ENCODE measurements around the gene CAPN15.
"Not testable (repeated sequence)": the region's sequence is repeated elsewhere in the genome, so short reads cannot be mapped to it uniquely, and the experiment has no call there.

Gene CAPN15

DNA sequence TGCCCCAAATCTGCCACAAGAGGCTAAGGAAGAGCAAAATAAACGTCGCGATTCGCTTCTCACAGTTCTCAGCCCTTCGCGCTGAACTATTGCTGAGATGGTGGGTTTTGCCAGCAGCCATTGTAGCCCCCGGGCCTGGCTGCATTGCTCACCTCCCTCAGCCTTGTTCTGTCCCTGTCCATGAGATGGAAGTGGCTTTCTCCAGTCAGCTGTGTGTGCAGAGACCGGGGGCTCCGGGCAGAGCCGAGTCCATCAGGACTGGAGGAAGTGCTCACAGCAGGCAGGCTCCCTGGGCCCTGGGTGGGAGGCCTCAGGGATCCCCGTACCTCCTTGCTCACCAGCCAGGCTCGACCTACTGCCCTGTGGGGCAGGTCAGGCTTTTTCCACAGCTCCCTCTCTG lies 27.6 kb upstream of the CAPN15 start:
- no peak for TF ChIP-seq POLR2A (IDR thresholded peaks at IDR 0.05; ENCODE audit: low read depth, low read length)
- FAIRE-seq: no peak
- no peak for DNase-seq (ENCODE audit: insufficient read length, low spot score)

DNA sequence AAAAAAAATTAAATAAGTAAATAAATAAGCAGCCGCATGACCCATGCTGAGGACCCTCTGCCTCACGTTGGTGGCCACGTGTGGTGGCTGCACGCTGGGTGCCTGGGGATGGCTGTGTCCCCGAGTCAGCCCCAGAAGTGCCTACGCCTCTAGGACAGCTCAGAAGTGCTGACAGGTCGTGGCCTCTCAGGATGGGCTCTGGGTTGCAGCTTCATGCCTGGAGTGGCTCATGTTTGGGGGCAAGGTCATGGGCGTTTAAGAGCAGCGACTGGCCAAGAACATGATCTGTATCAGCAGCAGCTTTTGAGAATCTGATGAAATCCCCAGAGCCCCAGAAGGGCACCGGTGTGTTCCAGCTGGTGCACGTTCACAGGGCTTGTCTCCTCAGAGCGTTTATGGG lies 26.8 kb upstream of the CAPN15 start:
- FAIRE-seq (no peak), DNase-seq (ENCODE audit: insufficient read length, low spot score) (no peak)
- no peak for TF ChIP-seq POLR2A (IDR thresholded peaks at IDR 0.05; ENCODE audit: low read depth, low read length)

DNA sequence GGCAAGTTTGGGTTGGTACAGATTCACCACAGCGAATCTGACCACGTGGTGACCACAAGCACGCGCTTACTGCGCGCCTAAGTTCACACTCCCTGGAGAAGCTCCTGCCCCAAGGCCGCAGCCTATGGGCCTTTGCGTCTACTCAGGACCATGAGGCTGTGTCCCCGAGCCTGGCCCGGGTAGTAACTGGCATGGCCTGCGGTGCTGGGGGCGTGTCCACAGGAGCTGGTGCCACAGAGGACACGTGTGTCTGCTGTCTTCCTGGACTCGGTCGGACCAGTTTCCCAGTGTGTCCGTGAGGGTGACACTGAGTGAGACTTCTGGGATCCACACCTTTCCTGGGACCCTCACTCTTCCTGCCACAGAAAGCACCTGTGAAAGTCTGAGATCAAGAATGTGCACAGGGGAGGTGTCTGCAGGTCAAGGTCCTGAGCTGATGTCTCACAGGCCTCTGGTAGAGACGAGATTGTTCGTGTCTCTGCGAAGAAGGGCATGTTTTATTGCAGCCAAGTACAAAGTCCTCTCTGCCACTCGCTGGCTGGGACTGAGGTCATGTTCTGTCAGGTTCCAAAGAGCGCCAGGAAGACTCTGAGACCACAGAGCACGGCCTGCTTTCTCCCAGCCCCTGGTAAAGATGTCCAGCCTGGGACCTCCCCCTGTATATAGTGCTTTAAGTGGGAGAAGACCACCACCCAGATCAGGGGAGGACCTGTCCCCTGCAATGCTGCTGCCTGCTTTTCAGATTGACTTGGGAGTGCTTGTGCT lies 25.2 kb upstream of the CAPN15 start:
- no peak for FAIRE-seq
- TF ChIP-seq POLR2A (IDR thresholded peaks at IDR 0.05; ENCODE audit: low read depth, low read length): no peak
- DNase-seq (ENCODE audit: insufficient read length, low spot score): no peak

DNA sequence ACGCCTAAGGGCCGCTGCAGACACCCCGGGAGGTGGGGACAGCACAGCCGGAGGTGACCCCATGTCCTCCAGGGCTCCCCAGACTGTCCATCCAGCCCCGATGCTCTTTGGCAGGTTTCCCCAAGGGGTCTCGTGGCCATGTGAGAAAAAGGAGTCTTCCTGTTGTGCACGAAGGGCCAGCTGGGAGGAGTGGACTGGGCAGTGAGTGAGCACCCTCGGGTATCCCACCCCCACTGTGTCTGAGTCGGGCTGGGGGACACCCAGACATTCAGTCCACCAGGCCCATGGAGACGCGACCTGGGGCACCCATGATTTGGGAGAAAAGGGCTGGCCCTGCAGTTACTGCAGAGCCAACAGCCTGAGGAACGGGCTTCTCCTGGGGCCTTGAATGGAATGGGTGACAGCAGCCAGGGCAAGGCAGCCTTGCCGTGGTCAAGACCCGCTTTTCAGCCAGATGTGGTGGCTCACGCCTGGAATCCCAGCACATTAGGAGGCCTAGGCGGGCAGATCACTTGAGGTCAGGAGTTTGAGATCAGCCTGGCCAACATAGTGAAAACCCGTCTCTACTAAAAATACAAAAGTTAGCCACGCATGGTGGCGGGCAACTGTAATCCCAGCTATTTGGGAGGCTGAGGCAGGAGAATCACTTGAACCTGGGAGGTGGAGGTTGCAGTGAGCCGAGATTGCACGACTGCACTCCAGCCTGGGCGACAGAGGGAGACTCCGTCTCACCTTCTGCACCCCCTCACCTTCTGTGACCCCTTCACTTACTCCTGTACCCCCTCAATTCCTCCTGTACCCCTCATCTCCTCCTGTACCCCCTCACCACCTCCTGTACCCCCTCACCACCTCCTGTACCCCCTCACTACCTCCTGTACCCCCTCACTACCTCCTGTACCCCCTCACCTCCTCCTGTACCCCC lies 24.1 kb upstream of the CAPN15 start:
- no peak for DNase-seq (ENCODE audit: insufficient read length, low spot score)
- TF ChIP-seq POLR2A (IDR thresholded peaks at IDR 0.05; ENCODE audit: low read depth, low read length): no peak
- no peak for FAIRE-seq

DNA sequence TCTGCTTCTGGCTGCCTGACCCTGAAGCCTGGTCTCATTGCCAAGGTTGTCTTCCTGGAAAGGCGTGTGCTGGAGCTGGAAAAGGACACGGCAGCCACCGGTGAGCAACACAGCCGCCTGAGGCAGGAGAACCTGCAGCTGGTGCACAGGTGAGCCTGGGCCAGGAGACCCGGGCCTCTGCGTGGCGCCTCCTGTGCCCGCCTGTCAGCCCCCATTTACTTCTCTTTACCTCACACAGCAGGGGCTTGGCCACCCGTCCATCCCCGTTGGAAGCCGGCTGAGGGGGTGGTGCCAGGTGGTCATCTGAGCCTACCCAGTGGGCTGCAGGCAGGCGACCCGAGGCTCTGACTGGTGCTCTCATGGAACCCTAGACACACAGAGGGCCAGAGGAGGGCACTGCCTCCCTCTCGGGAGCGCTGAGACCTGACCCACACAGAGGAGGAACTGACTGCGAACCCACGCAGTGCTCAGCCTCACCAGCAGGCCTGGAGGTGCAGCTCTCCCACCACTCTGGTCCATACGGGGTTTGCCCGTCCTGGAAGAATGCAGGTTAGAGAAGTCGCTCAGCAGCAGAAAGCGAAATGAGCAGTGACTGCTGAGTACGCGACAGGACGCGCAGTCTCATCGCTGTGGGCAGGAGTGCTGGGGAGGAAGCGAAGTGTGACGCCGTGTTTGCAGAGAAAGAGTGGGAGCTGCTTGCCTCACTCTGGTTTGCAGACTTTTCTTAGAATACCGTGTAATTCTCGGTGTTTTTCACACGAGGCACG lies 21.9 kb upstream of the CAPN15 start:
- no peak for TF ChIP-seq POLR2A (IDR thresholded peaks at IDR 0.05; ENCODE audit: low read depth, low read length)
- no peak for DNase-seq (ENCODE audit: insufficient read length, low spot score)
- FAIRE-seq: no peak

DNA sequence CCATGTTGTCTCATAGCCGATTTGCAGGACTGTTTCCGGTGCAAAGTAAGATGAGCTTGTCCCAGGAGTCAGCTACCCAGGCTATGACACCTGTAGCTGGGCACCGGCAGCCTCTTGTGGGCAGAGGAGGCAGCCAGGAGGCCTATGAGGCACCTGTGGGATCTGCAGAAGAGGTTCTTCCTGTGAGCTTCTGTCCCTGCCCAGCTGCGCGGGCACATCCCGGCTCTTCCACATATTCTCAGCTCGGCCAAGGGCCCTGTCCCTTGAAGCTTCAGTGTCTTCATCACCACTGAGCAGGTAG lies 21.3 kb upstream of the CAPN15 start:
- FAIRE-seq (no peak), DNase-seq (ENCODE audit: insufficient read length, low spot score) (no peak)
- TF ChIP-seq POLR2A (IDR thresholded peaks at IDR 0.05; ENCODE audit: low read depth, low read length): no peak

DNA sequence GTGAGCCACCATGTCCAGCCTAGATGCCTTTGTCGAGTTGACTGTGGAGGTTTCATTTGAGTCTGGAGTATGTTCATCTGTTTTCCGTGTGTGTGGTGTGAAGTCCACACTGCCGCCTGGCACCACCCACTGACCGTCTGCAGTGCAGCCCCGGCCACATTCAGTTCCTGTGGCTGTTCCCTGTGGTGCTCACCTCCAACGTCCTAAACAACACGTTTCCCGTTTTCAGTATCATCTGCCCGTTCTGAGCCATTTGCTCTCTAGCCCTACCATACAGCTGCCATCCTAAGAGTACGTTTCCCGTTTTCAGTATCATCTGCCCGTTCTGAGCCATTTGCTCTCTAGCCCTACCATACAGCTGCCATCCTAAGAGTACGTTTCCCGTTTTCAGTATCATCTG lies 20.0 kb upstream of the CAPN15 start:
- FAIRE-seq; DNase-seq (ENCODE audit: insufficient read length, low spot score): not testable (repeated sequence)

DNA sequence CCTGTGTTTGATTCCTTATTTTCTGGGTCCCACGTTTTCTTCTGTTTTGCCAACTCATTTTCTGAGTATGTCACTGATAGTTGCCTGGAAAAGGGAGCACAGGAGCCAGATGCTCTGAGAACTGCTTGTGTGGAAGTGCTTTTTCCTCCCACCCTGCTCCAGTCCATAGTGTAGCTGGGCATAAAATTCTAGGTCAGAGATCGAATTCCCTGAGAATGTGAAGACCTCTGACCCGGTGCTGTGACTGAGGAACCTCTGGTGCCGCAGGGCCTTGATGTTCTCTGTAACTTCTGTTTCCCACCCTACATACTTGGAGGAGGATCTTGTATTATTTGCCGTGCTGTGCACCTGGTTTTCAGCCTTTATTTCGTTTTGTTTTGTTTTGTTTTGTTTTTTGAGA lies 19.5 kb upstream of the CAPN15 start:
- TF ChIP-seq POLR2A (IDR thresholded peaks at IDR 0.05; ENCODE audit: low read depth, low read length): no peak
- DNase-seq (ENCODE audit: insufficient read length, low spot score) (no peak), FAIRE-seq (no peak)

DNA sequence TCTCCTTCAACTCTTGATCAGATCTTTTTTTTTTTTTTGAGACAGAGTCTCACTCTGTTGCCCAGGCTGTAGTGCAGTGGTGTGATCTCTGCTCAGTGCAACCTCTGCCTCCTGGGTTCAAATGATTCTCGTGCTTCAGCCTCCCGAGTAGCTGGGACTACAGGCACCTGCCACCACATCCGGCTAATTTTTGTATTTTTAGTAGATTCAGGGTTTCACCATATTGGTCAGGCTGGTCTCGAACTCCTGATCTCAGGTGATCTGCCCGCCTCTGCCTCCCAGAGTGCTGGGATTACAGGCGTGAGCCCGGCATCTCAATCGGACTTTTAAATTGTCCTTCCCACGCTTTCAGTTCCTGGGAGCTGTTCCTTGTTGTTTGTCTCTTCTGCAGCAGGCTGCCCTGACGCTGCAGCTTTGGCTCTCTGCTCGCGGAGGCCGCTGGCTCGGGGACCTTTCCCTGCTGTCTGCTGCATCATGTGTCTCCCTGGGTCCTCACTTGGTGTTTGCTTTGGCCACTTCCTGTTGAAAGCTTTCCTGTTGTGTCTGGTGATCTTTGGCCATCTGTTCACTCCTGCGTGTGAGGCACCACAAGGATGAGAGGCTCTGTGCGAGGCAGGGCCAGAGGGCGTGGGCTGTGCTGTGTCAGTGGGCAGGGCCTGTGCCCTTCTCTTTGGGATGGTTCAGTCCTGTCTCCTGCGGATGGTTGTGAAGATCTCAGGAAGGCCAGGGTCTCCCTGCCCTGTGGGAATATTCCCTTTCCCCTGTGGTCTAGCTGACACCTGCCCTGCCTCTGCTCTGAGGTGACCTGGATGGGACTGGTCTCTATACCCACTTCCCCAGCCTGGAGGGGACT lies 18.4 kb upstream of the CAPN15 start:
- FAIRE-seq (no peak), DNase-seq (ENCODE audit: insufficient read length, low spot score) (no peak)
- no peak for TF ChIP-seq POLR2A (IDR thresholded peaks at IDR 0.05; ENCODE audit: low read depth, low read length)

DNA sequence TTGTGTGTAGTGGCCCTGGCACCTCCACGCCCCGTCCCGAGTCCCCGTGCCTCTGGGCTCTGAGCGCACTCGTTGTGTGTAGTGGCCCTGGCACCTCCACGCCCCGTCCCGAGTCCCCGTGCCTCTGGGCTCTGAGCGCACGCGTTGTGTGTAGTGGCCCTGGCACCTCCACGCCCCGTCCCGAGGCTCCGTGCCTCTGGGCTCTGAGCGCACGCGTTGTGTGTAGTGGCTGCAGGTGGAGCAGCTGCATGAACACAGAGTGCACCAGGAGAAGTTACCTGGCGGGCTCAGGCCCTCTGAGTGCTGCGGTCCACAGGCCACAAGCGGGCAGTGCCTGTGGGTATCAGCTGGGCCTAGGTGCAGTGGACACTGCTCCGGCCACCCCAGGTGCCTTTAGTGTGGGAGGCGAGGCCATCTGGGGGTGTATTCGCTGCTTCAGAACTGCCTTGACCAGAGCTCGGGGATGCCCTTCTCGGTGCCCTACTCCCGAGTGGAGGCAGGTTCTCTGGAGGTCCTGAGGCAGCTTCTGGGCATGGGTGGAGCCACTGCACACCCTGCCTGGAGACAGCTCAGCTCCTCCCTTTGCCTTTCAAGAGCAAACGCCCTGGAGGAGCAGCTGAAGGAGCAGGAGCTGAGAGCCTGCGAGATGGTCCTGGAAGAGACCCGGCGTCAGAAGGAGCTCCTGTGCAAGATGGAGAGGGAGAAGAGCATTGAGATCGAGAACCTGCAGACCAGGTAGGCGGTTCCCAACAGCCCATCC lies 17.3 kb upstream of the CAPN15 start:
- TF ChIP-seq POLR2A (IDR thresholded peaks at IDR 0.05; ENCODE audit: low read depth, low read length): no peak
- no peak for FAIRE-seq

DNA sequence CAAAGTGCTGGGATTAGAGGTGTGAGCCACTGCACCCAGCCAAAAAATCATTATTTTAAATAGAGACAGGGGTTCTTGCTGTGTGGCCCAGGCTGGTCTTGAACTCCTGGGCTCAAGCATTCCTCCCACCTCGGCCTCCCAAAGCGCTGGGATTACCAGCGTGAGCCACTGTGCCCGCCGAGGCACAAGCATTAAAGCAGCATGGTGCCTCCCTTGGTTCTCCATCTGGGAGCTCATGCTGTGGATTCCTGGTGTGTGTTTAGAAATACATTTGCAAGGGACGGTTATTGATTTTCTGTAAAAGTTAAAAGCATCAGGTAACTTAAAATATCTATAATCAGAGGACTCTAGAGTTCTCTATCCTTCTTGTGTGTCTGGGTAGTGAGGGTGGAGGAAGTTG lies 14.7 kb upstream of the CAPN15 start:
- FAIRE-seq: no peak
- no peak for DNase-seq (ENCODE audit: insufficient read length, low spot score)
- no peak for TF ChIP-seq POLR2A (IDR thresholded peaks at IDR 0.05; ENCODE audit: low read depth, low read length)

More for the DNA sequence above, 17.3 kb upstream of the CAPN15 start:
- no peak for DNase-seq (ENCODE audit: insufficient read length, low spot score)

DNA sequence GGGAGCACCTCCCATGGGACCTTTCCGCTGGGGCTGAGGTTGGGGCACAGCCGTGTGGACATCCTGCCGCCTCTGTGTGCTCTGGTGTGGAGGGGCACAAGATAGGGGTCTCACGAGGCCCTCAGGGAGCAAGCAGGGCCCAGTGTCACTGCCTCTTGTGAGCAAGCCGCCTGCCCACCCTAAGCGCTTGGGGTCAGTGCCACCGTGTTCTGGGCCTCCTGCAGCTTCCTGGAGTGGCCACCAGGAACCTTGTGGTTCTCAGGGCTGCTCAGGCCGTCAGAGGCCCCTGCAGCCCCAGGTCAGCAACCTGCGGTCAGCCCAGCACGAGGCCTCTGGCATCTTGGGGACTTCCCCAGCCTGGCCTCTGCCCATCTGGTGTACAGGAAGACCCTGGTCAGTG lies 13.6 kb upstream of the CAPN15 start:
- no peak for DNase-seq (ENCODE audit: insufficient read length, low spot score)
- FAIRE-seq: no peak
- no peak for TF ChIP-seq POLR2A (IDR thresholded peaks at IDR 0.05; ENCODE audit: low read depth, low read length)
